DOHH2 (cell line): ENCODE measurements around the gene PPP6R1.

Experiments
- H3F3A ChIP-seq: fragments of 200-600 bp; sonication (generic), shearing (Covaris generic); 2 replicates; pipeline ENCODE4 v1.6.0; 2016; ENCODE audit warnings: antibody characterized with exemption, mild to moderate bottlenecking; ENCODE audit not compliant: control insufficient read depth, insufficient read depth
- H3K27ac ChIP-seq: fragments of 200-600 bp; sonication (generic); 2 replicates; pipeline ENCODE4 v1.5.1; 2014; ENCODE audit warnings: low read depth, mild to moderate bottlenecking, low read length, moderate library complexity
- H3K27me3 ChIP-seq: fragments of 200-600 bp; sonication (generic); 2 replicates; pipeline ENCODE4 v1.6.1; 2014; ENCODE audit warnings: mild to moderate bottlenecking, low read length, mixed read lengths; ENCODE audit not compliant: control insufficient read depth
- H3K36me3 ChIP-seq: fragments of 200-600 bp; sonication (generic); 2 replicates; pipeline ENCODE4 v1.6.1; 2014; ENCODE audit warnings: mild to moderate bottlenecking, low read length, moderate library complexity, mixed read lengths; ENCODE audit not compliant: control insufficient read depth
- H3K4me1 ChIP-seq: fragments of 200-600 bp; sonication (generic); 2 replicates; pipeline ENCODE4 v1.6.1; 2014; ENCODE audit warnings: mild to moderate bottlenecking, low read length, mixed read lengths; ENCODE audit not compliant: control insufficient read depth
- H3K4me2 ChIP-seq: fragments of 200-600 bp; sonication (generic); 2 replicates; pipeline ENCODE4 v1.6.0; 2014; ENCODE audit warnings: mild to moderate bottlenecking, low read length, moderate library complexity
- H3K4me3 ChIP-seq: fragments of 200-600 bp; sonication (generic); 2 replicates; pipeline ENCODE4 v1.5.1; 2014; ENCODE audit warnings: mild to moderate bottlenecking, low read length, mixed read lengths
- H3K79me2 ChIP-seq: fragments of 200-600 bp; sonication (generic); 2 replicates; pipeline ENCODE4 v1.6.1; 2014; ENCODE audit warnings: mild to moderate bottlenecking, low read length, mixed read lengths; ENCODE audit not compliant: control insufficient read depth
- H3K9me2 ChIP-seq: fragments of 200-600 bp; sonication (generic); replicated peaks from 2 replicates; pipeline ENCODE4 v1.6.1; 2014; ENCODE audit warnings: mild to moderate bottlenecking, low read length, mixed read lengths; ENCODE audit not compliant: control insufficient read depth
- H3K9me3 ChIP-seq: fragments of 200-600 bp; sonication (generic); 2 replicates; pipeline ENCODE4 v1.6.1; 2014; ENCODE audit warnings: antibody characterized with exemption, low read length, mixed read lengths; ENCODE audit not compliant: control insufficient read depth, insufficient read depth
- H4K20me1 ChIP-seq: fragments of 200-600 bp; sonication (generic); 2 replicates; pipeline ENCODE4 v1.6.0; 2014; ENCODE audit warnings: low read depth, mild to moderate bottlenecking, antibody characterized with exemption, low read length, moderate library complexity; ENCODE audit not compliant: control insufficient read depth, insufficient read depth
- EZH2phosphoT487 ChIP-seq: fragments of 200-600 bp; sonication (generic); IDR thresholded peaks from 2 replicates; pipeline ENCODE4 v1.6.1; 2017; ENCODE audit warnings: borderline replicate concordance, mild to moderate bottlenecking, antibody characterized with exemption, low read length, moderate library complexity, mixed read lengths
- TF ChIP-seq, protein P1 (sequence below): fragments of 200-600 bp; sonication (generic); IDR thresholded peaks from one replicate; pipeline ENCODE4 v1.5.1; 2014; ENCODE audit warnings: antibody characterized with exemption, mild to moderate bottlenecking, low read depth, low read length; ENCODE audit not compliant: poor library complexity, severe bottlenecking

The PPP6R1 gene

GRCh38 chr19:55279770-55280643 lies 21.2 kb upstream of the PPP6R1 start, which contains the start of gene HSPBP1:
Gene HSPBP1, minus strand, starts transcription at chr19:55280110. Its CDS starts 502 bp downstream, at chr19:55279608.
- 0 out of 2 replicates have a peak, but pooled peaks cover 4% of the 10 kb centered on the region for H4K20me1 ChIP-seq
- no peaks in the 10 kb centered on the region for H3K9me2 ChIP-seq
- peaks cover 67% of the 10 kb centered on the region for H3K4me1 ChIP-seq
- H3F3A ChIP-seq = peaks cover 28% of the 10 kb centered on the region
- no peaks in the 10 kb centered on the region for H3K9me3 ChIP-seq
- H3K36me3 ChIP-seq = peaks cover 18% of the 10 kb centered on the region
- H3K27me3 ChIP-seq = peaks cover 3% of the 10 kb centered on the region; the same call in 1 of the 2 replicates
- H3K79me2 ChIP-seq = peaks cover 8% of the 10 kb centered on the region
- TF ChIP-seq, protein P1, sequence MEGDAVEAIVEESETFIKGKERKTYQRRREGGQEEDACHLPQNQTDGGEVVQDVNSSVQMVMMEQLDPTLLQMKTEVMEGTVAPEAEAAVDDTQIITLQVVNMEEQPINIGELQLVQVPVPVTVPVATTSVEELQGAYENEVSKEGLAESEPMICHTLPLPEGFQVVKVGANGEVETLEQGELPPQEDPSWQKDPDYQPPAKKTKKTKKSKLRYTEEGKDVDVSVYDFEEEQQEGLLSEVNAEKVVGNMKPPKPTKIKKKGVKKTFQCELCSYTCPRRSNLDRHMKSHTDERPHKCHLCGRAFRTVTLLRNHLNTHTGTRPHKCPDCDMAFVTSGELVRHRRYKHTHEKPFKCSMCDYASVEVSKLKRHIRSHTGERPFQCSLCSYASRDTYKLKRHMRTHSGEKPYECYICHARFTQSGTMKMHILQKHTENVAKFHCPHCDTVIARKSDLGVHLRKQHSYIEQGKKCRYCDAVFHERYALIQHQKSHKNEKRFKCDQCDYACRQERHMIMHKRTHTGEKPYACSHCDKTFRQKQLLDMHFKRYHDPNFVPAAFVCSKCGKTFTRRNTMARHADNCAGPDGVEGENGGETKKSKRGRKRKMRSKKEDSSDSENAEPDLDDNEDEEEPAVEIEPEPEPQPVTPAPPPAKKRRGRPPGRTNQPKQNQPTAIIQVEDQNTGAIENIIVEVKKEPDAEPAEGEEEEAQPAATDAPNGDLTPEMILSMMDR = no peak
- no peak for TF ChIP-seq EZH2phosphoT487
- H3K27ac ChIP-seq = peak within 1 kb of the TSS; percentile 67
- H3K4me3 ChIP-seq = peak within 1 kb of the TSS; percentile 81
- peak within 1 kb of the TSS; percentile 75 for H3K4me2 ChIP-seq

DNA sequence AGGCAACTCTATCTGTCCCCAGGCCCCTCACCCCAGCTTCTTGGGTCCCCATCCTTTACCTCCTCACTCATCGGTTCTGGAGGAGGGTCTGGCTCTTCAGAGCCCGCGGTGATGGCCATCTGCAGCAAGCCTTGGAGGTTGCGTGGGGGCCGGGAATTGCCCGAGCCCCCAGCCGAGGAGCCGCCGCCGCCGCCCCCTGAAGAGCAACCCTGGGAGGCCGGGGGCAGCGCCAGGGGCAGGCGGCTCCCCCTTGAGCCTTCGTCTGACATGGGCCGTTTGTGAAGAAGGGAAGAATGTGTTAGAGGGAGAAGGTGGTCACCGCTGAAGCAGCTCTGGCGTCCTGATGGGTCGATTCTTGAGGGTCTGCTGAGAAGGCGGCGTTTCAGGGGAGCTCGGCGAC lies 20.5 kb upstream of the PPP6R1 start:
- Histone ChIP-seq H3K79me2 (peaks cover 14% of the 10 kb centered on the region), H3K4me3 (peak overlapping the region; percentile 81), H3K27me3 (peaks cover 3% of the 10 kb centered on the region; the same call in 1 of the 2 replicates), H3K4me2 (peak overlapping the region; percentile 75), H3K9me3 (no peaks in the 10 kb centered on the region), H3F3A (peaks cover 28% of the 10 kb centered on the region), H3K27ac (peak overlapping the region; percentile 67), H3K4me1 (peaks cover 73% of the 10 kb centered on the region), H4K20me1 (0 out of 2 replicates have a peak, but pooled peaks cover 9% of the 10 kb centered on the region), H3K36me3 (peaks cover 24% of the 10 kb centered on the region), H3K9me2 (no peaks in the 10 kb centered on the region)
- TF ChIP-seq, protein P1 = no peak
- no peak for TF ChIP-seq EZH2phosphoT487

DNA sequence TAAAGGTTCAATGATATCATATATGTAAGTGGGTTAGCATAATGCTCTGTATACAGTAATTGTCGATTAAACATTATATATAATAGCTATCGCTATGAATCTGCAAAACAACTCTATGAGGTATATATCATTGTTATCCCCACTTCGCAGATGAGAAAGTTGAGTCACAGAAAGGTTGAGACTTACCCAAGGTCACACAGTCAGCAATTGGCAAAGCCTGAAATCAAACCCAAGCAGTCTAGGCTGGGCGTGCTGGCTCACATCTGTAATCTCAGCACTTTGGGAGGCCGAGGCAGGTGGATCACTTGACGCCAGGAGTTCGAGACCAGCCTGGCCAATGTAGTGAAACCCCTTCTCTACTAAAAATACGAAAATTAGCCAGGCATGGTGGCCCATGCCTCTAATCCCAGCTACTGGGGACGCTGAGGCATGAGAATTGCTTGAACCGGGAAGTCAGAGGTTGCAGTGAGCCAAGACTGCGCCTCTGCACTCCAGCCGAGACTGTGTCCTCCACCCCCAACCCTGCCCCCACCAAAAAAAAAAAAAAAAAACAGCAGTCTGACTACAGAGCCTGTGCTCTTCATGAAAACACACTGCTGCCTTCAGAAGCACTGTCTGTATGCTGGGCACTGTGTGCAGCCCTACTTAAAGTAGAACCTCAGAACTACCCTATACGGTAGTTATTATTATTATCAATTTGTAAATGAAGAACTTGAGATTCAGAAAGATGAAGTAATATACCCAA lies 19.7 kb upstream of the PPP6R1 start:
- peaks cover 28% of the 10 kb centered on the region for H3F3A ChIP-seq
- no peak for TF ChIP-seq EZH2phosphoT487
- TF ChIP-seq, protein P1 = no peak
- H3K4me1 ChIP-seq = peaks cover 72% of the 10 kb centered on the region
- H3K27me3 ChIP-seq = peaks cover 3% of the 10 kb centered on the region; the same call in 1 of the 2 replicates
- peak overlapping the region; percentile 75 for H3K4me2 ChIP-seq
- peaks cover 14% of the 10 kb centered on the region for H3K79me2 ChIP-seq
- H3K9me3 ChIP-seq = no peaks in the 10 kb centered on the region
- peak overlapping the region; percentile 81 for H3K4me3 ChIP-seq
- H4K20me1 ChIP-seq = 0 out of 2 replicates have a peak, but pooled peaks cover 9% of the 10 kb centered on the region
- H3K36me3 ChIP-seq = peaks cover 29% of the 10 kb centered on the region
- H3K9me2 ChIP-seq = no peaks in the 10 kb centered on the region
- H3K27ac ChIP-seq = no peak overlapping the region
